Upper lobe of left lung (tissue), 4 donors: ENCODE measurements around the gene CEACAM1.

Source experiments
- POLR2A ChIP-seq, 4 donors: fragments of 450-650 bp; IDR thresholded peaks; one replicate each; pipeline ENCODE4 v1.5.1; 2016 to 2017; ENCODE audit warnings: antibody characterized with exemption in 4 of 4, mild to moderate bottlenecking in 2 of 4
- POLR2AphosphoS5 ChIP-seq, 2 donors: sonication (generic); formaldehyde crosslinking; IDR thresholded peaks; one replicate each; pipeline ENCODE4 v1.5.1; 2017; ENCODE audit warnings: antibody characterized with exemption in 2 of 2

DNA sequence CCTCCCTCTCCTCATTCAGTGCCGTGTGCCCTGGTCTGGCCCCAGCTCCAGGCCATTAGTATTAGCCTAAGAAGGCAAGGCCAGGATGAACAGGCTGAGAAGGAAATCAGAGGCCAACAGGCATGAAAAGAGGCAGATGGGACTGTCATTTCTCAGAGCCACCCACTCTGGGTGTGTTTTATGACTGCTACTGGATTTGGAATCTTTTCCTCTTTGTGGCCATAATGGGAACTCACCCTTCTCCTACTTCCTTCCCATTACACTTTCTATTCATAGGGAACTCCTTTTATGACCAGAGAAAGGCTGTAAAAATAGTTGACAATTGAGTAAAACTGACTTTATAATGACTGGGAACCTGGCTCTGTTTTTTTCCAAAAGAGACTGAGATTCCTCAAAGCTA is 48.7 kb upstream of the CEACAM1 start:
- no peak for TF ChIP-seq POLR2A (IDR thresholded peaks at IDR 0.05)
- TF ChIP-seq POLR2AphosphoS5 (IDR thresholded peaks at IDR 0.05), result no peak
